Lower leg skin (tissue), 3 donors: ENCODE measurements around the gene ENPP5.

Experiments
- POLR2A ChIP-seq, 2 donors: fragments of 450-650 bp; IDR thresholded peaks; one replicate each; pipeline ENCODE4 v1.6.1; 2016 to 2017; ENCODE audit warnings: antibody characterized with exemption in 2 of 2, mild to moderate bottlenecking in 1 of 2, moderate library complexity in 1 of 2
- TF ChIP-seq, protein P1 (sequence below), 3 donors: fragments of 450-650 bp; IDR thresholded peaks; one replicate each; pipeline ENCODE4 v1.5.1; 2016; ENCODE audit warnings: antibody characterized with exemption in 3 of 3, mild to moderate bottlenecking in 3 of 3, moderate library complexity in 2 of 3

DNA sequence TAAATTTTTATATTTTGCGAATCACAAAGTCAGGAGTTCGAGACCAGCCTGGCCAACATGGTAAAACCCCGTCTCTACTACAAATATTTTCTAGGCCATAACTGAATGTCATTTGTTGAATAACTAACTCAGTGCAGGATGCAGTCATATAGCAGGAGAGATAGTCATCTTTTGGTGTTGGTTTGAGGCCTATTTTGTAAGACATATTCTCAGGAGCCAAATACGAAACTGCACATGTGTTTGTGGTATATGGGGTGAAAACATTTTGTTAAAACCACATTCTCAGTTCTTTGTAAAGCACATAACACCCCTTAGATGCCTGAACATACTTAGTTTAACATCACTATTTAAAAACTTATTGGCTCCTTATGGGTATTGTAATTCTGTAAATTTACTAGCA, 4.7 kb upstream of the ENPP5 start:
- TF ChIP-seq, protein P1, sequence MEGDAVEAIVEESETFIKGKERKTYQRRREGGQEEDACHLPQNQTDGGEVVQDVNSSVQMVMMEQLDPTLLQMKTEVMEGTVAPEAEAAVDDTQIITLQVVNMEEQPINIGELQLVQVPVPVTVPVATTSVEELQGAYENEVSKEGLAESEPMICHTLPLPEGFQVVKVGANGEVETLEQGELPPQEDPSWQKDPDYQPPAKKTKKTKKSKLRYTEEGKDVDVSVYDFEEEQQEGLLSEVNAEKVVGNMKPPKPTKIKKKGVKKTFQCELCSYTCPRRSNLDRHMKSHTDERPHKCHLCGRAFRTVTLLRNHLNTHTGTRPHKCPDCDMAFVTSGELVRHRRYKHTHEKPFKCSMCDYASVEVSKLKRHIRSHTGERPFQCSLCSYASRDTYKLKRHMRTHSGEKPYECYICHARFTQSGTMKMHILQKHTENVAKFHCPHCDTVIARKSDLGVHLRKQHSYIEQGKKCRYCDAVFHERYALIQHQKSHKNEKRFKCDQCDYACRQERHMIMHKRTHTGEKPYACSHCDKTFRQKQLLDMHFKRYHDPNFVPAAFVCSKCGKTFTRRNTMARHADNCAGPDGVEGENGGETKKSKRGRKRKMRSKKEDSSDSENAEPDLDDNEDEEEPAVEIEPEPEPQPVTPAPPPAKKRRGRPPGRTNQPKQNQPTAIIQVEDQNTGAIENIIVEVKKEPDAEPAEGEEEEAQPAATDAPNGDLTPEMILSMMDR (IDR thresholded peaks at IDR 0.05): no peak
- TF ChIP-seq POLR2A (IDR thresholded peaks at IDR 0.05): no peak
